HCT116 (cell line): ENCODE measurements around the gene NCF4. TPM values are rescaled to one million over a fixed set of nuclear protein-coding genes. Genes with fewer than 3 reads are reported as not detected.

Experiments used
- ATAC-seq: fragments of 200-7000 bp; cut with Tn5 transposase; 2 replicates; pipeline ENCODE4 v1.9.1; 2020; ENCODE audit warnings: mild to moderate bottlenecking, moderate library complexity
- BruUV-seq: library from RNA; stranded (reverse); fragments of 400-500 nt; replicated peaks from 2 replicates; lab custom pipeline; 2021; lab: Mats Ljungman, UMichigan
- CTCF ChIA-PET: fragments of 300-600 bp; sonication (Branson Sonifier 250); formaldehyde crosslinking; loops from one replicate; lab custom pipeline; 2021; ENCODE audit warnings: antibody characterized with exemption; lab: Charles Lee
- POLR2A ChIA-PET: fragments of 300-600, 350-600 bp; sonication (Branson Sonifier 250); formaldehyde crosslinking; loops from one replicate; lab custom pipeline; 2021; ENCODE audit warnings: antibody characterized with exemption; lab: Charles Lee
- RAD21 ChIA-PET, 2 experiments: fragments of 300-600 bp; sonication (Branson Sonifier 250); formaldehyde crosslinking; loops; one replicate each; lab custom pipeline; 2023; ENCODE audit warnings: low total read pairs in 2 of 2; ENCODE audit not compliant: uncharacterized antibody in 2 of 2, unreplicated experiment in 2 of 2, low non-redundant PET in 1 of 2; lab: Charles Lee
- DNase-seq: peaks from one replicate; pipeline ENCODE4 v3.0.0-alpha.2; 2010; ENCODE audit warnings: low read depth, low spot score
- H2AFZ ChIP-seq: fragments of 200-600 bp; shearing (Covaris generic), sonication (generic); 2 replicates; pipeline ENCODE4 v1.6.1; 2017; ENCODE audit warnings: low read depth, mixed run types, mixed read lengths, antibody characterized with exemption, low read length; ENCODE audit not compliant: poor library complexity, severe bottlenecking
- H3K27ac ChIP-seq: 2 replicates; pipeline ENCODE4 v1.5.1; 2012; ENCODE audit warnings: low read depth, low read length
- H3K27me3 ChIP-seq: fragments of 200-600 bp; sonication (generic); 2 replicates; pipeline ENCODE4 v1.6.1; 2016; ENCODE audit warnings: mixed run types, low read length, mixed read lengths; ENCODE audit not compliant: insufficient read depth
- H3K36me3 ChIP-seq, 2 experiments: fragments of 200-500 bp in 1 of 2; fragments of 200-600 bp in 1 of 2; sonication (Bioruptor generic) in 1 of 2; sonication (generic) in 1 of 2; 2 replicates each; pipeline versions ENCODE4 v1.5.1 to v1.6.1; 2014 to 2016; ENCODE audit warnings: low read length in 2 of 2, inconsistent platforms in 1 of 2, mixed read lengths in 1 of 2, mixed run types in 1 of 2; ENCODE audit not compliant: insufficient read depth in 2 of 2, control insufficient read depth in 1 of 2
- H3K4me1 ChIP-seq, 2 experiments: fragments of 200-600 bp in 1 of 2; sonication (generic) in 1 of 2; 2 replicates each; pipeline versions ENCODE4 v1.5.1 to v1.6.1; 2012 to 2017; ENCODE audit warnings: low read length in 2 of 2, inconsistent platforms in 1 of 2, mild to moderate bottlenecking in 1 of 2, mixed read lengths in 1 of 2, mixed run types in 1 of 2, moderate library complexity in 1 of 2; ENCODE audit not compliant: insufficient read depth in 2 of 2, control insufficient read depth in 1 of 2
- H3K4me2 ChIP-seq: fragments of 200-600 bp; sonication (generic); 2 replicates; pipeline ENCODE4 v1.6.1; 2017; ENCODE audit warnings: mixed run types, low read length, mixed read lengths
- H3K4me3 ChIP-seq, 2 experiments: fragments of 200-600 bp in 1 of 2; sonication (generic) in 1 of 2; replicated peaks in 1 of 2; 2 replicates each; pipeline ENCODE4 v1.5.1; 2011 to 2016; ENCODE audit warnings: low read length in 2 of 2, control low read depth in 1 of 2, low read depth in 1 of 2, mild to moderate bottlenecking in 1 of 2, mixed read lengths in 1 of 2, mixed run types in 1 of 2
- H3K79me2 ChIP-seq: fragments of 200-600 bp; sonication (generic); 2 replicates; pipeline ENCODE4 v1.6.1; 2017; ENCODE audit warnings: mild to moderate bottlenecking, mixed run types, low read length, moderate library complexity, mixed read lengths; ENCODE audit not compliant: insufficient read depth
- H3K9ac ChIP-seq: fragments of 200-600 bp; sonication (generic); 2 replicates; pipeline ENCODE4 v1.6.1; 2016; ENCODE audit warnings: low read length, mixed read lengths
- H3K9me2 ChIP-seq: fragments of 200-600 bp; sonication (generic), shearing (Covaris generic); 2 replicates; pipeline ENCODE4 v1.6.1; 2017; ENCODE audit warnings: mixed run types, mild to moderate bottlenecking, moderate library complexity; ENCODE audit not compliant: insufficient read depth
- H3K9me3 ChIP-seq, 2 experiments: fragments of 200-500 bp in 1 of 2; fragments of 200-600 bp in 1 of 2; sonication (Bioruptor generic) in 1 of 2; sonication (generic) in 1 of 2; 2 replicates each; pipeline ENCODE4 v1.6.1; 2014 to 2017; ENCODE audit warnings: low read length in 2 of 2, mixed read lengths in 2 of 2, inconsistent platforms in 1 of 2, low read depth in 1 of 2, mild to moderate bottlenecking in 1 of 2, mixed run types in 1 of 2, moderate library complexity in 1 of 2; ENCODE audit not compliant: control insufficient read depth in 1 of 2, insufficient read depth in 1 of 2
- H4K20me1 ChIP-seq: fragments of 200-600 bp; sonication (generic), shearing (Covaris generic); 2 replicates; pipeline ENCODE4 v1.6.1; 2017; ENCODE audit warnings: mixed run types, mild to moderate bottlenecking, moderate library complexity; ENCODE audit not compliant: insufficient read depth
- EGR1 ChIP-seq: IDR thresholded peaks from 2 replicates; pipeline ENCODE4 v1.6.1; 2012; ENCODE audit warnings: low read depth
- ELF1 ChIP-seq: IDR thresholded peaks from 2 replicates; pipeline ENCODE4 v1.6.1; 2012; ENCODE audit warnings: low read depth, borderline replicate concordance
- EZH2 ChIP-seq: fragments of 200-600 bp; sonication (generic); IDR thresholded peaks from 2 replicates; pipeline ENCODE4 v1.6.1; 2017; ENCODE audit warnings: antibody characterized with exemption, mixed run types
- EZH2phosphoT487 ChIP-seq: fragments of 200-600 bp; IDR thresholded peaks from 2 replicates; pipeline ENCODE4 v1.6.1; 2018; ENCODE audit warnings: antibody characterized with exemption, borderline replicate concordance
- FOSL1 ChIP-seq: IDR thresholded peaks from 2 replicates; pipeline ENCODE4 v1.6.1; 2012; ENCODE audit warnings: low read depth
- JUND ChIP-seq: IDR thresholded peaks from 2 replicates; pipeline ENCODE4 v1.6.1; 2012
- POLR2AphosphoS5 ChIP-seq: IDR thresholded peaks from 2 replicates; pipeline ENCODE4 v1.6.1; 2011; ENCODE audit warnings: mild to moderate bottlenecking, low read depth, low read length, moderate library complexity
- RAD21 ChIP-seq: IDR thresholded peaks from 2 replicates; pipeline ENCODE4 v1.6.1; 2012; ENCODE audit warnings: low read depth, mild to moderate bottlenecking
- SIN3A ChIP-seq: IDR thresholded peaks from 2 replicates; pipeline ENCODE4 v1.6.1; 2012; ENCODE audit warnings: low read depth
- SP1 ChIP-seq: IDR thresholded peaks from 2 replicates; pipeline ENCODE4 v1.6.1; 2012; ENCODE audit warnings: low read depth
- SRF ChIP-seq: IDR thresholded peaks from 2 replicates; pipeline ENCODE4 v1.6.1; 2012; ENCODE audit warnings: low read depth
- TCF7L2 ChIP-seq: IDR thresholded peaks from 2 replicates; pipeline ENCODE4 v1.7.0; 2011; ENCODE audit warnings: borderline replicate concordance, inconsistent platforms; ENCODE audit not compliant: insufficient read depth, insufficient read length; ENCODE audit errors: extremely low read depth
- YY1 ChIP-seq: IDR thresholded peaks from 2 replicates; pipeline ENCODE4 v1.6.1; 2011; ENCODE audit warnings: low read length, low read depth, moderate library complexity, mild to moderate bottlenecking; ENCODE audit not compliant: insufficient replicate concordance; ENCODE audit errors: extremely low read depth
- ZNF274 ChIP-seq: fragments of 200-500 bp; sonication (Bioruptor generic); IDR thresholded peaks from 2 replicates; pipeline ENCODE4 v1.6.1; 2014; ENCODE audit warnings: mild to moderate bottlenecking, low read depth, low read length, inconsistent platforms
- intact Hi-C: fragments of 100-400 bp; cut with micrococcal nuclease; formaldehyde crosslinking; loops from 2 replicates; pipeline ENCODE4 v1.10.0; 2022
- total RNA-seq: library from RNA; stranded (reverse); gene quantifications from one replicate; pipeline ENCODE4 v1.2.1, GENCODE V29; 2021; ENCODE audit not compliant: unreplicated experiment
- TF ChIP-seq, protein P1 (sequence below), 3 experiments: fragments of 200-600 bp in 1 of 3; sonication (generic) in 1 of 3; IDR thresholded peaks in 2 of 3; conservative IDR thresholded peaks in 1 of 3; 2 replicates each; pipeline ENCODE4 v1.5.1; 2012 to 2017; ENCODE audit warnings: low read depth in 2 of 3, low read length in 2 of 3, antibody characterized with exemption in 1 of 3, borderline replicate concordance in 1 of 3, control low read depth in 1 of 3, mild to moderate bottlenecking in 1 of 3, mixed read lengths in 1 of 3, mixed run types in 1 of 3, moderate library complexity in 1 of 3; ENCODE audit not compliant: insufficient read depth in 1 of 3
- TF ChIP-seq, protein P2 (sequence below): IDR thresholded peaks from 2 replicates; pipeline ENCODE4 v1.6.1; 2011; ENCODE audit warnings: mild to moderate bottlenecking, low read length, moderate library complexity; ENCODE audit not compliant: insufficient replicate concordance; ENCODE audit errors: extremely low read depth
- TF ChIP-seq, protein P3 (sequence below): IDR thresholded peaks from 2 replicates; pipeline ENCODE4 v1.6.1; 2012
- TF ChIP-seq, protein P4 (sequence below): IDR thresholded peaks from 2 replicates; pipeline ENCODE4 v1.6.1; 2012; ENCODE audit warnings: low read depth

NCF4 gene
- total RNA-seq, 1 experiment from 2014 or later, result 0.37 TPM

DNA sequence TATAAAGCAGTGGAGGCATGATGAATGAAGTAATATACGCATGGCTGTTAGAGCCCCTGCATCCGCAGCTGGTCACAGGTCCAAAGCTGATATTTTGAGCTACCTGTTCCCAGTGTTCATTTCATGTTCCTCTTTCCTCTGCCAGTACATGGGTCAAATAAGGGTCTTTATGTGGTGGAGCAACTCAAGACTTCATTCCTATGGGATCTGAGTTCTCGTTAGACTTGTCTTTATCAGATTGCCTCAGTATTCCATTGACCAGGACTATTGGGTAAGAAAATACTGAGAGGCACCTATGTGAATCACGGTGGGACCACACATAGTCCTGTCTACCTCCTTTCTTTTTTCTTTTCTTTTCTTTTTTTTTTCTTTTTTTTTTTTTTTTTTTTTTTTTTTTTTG is 25.2 kb downstream of the NCF4 start:
- peaks cover 5% of the 10 kb centered on the region; the same call in 1 of the 2 replicates for H3K27me3 ChIP-seq
- BruUV-seq, result no TSS peak
- no peaks in the 10 kb centered on the region for H3K4me1 ChIP-seq
- CTCF ChIA-PET, result interaction anchor here (0.7 kb wide), 1 partner anchor 31 kb away, joined by 5 read pairs; no protein-coding TSS in a partner anchor
- no peak for ATAC-seq
- H3K36me3 ChIP-seq, result no peaks in the 10 kb centered on the region
- TF ChIP-seq EZH2phosphoT487, result no peak
- TF ChIP-seq, protein P1, sequence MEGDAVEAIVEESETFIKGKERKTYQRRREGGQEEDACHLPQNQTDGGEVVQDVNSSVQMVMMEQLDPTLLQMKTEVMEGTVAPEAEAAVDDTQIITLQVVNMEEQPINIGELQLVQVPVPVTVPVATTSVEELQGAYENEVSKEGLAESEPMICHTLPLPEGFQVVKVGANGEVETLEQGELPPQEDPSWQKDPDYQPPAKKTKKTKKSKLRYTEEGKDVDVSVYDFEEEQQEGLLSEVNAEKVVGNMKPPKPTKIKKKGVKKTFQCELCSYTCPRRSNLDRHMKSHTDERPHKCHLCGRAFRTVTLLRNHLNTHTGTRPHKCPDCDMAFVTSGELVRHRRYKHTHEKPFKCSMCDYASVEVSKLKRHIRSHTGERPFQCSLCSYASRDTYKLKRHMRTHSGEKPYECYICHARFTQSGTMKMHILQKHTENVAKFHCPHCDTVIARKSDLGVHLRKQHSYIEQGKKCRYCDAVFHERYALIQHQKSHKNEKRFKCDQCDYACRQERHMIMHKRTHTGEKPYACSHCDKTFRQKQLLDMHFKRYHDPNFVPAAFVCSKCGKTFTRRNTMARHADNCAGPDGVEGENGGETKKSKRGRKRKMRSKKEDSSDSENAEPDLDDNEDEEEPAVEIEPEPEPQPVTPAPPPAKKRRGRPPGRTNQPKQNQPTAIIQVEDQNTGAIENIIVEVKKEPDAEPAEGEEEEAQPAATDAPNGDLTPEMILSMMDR (IDR thresholded peaks at IDR 0.05 in 2 of 3, conservative IDR thresholded peaks at IDR 0.05 in 1 of 3; ENCODE audit: borderline replicate concordance in 1 of 3, insufficient read depth in 1 of 3, low read depth in 2 of 3, low read length in 2 of 3), result no peak
- no peak for TF ChIP-seq ELF1
- no peak for TF ChIP-seq POLR2AphosphoS5
- no peak for TF ChIP-seq SRF
- TF ChIP-seq EGR1, result no peak
- TF ChIP-seq, protein P2, sequence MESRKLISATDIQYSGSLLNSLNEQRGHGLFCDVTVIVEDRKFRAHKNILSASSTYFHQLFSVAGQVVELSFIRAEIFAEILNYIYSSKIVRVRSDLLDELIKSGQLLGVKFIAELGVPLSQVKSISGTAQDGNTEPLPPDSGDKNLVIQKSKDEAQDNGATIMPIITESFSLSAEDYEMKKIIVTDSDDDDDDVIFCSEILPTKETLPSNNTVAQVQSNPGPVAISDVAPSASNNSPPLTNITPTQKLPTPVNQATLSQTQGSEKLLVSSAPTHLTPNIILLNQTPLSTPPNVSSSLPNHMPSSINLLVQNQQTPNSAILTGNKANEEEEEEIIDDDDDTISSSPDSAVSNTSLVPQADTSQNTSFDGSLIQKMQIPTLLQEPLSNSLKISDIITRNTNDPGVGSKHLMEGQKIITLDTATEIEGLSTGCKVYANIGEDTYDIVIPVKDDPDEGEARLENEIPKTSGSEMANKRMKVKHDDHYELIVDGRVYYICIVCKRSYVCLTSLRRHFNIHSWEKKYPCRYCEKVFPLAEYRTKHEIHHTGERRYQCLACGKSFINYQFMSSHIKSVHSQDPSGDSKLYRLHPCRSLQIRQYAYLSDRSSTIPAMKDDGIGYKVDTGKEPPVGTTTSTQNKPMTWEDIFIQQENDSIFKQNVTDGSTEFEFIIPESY, result no peak
- TF ChIP-seq SIN3A, result no peak
- no peak for TF ChIP-seq TCF7L2
- no peak for TF ChIP-seq FOSL1
- TF ChIP-seq RAD21, result no peak
- TF ChIP-seq ZNF274, result no peak
- TF ChIP-seq, protein P3, sequence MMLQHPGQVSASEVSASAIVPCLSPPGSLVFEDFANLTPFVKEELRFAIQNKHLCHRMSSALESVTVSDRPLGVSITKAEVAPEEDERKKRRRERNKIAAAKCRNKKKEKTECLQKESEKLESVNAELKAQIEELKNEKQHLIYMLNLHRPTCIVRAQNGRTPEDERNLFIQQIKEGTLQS, result no peak
- no peak for TF ChIP-seq JUND
- no peak for TF ChIP-seq YY1
- no peak for TF ChIP-seq EZH2
- TF ChIP-seq SP1, result no peak
- TF ChIP-seq, protein P4, sequence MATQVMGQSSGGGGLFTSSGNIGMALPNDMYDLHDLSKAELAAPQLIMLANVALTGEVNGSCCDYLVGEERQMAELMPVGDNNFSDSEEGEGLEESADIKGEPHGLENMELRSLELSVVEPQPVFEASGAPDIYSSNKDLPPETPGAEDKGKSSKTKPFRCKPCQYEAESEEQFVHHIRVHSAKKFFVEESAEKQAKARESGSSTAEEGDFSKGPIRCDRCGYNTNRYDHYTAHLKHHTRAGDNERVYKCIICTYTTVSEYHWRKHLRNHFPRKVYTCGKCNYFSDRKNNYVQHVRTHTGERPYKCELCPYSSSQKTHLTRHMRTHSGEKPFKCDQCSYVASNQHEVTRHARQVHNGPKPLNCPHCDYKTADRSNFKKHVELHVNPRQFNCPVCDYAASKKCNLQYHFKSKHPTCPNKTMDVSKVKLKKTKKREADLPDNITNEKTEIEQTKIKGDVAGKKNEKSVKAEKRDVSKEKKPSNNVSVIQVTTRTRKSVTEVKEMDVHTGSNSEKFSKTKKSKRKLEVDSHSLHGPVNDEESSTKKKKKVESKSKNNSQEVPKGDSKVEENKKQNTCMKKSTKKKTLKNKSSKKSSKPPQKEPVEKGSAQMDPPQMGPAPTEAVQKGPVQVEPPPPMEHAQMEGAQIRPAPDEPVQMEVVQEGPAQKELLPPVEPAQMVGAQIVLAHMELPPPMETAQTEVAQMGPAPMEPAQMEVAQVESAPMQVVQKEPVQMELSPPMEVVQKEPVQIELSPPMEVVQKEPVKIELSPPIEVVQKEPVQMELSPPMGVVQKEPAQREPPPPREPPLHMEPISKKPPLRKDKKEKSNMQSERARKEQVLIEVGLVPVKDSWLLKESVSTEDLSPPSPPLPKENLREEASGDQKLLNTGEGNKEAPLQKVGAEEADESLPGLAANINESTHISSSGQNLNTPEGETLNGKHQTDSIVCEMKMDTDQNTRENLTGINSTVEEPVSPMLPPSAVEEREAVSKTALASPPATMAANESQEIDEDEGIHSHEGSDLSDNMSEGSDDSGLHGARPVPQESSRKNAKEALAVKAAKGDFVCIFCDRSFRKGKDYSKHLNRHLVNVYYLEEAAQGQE, result no peak
- TF ChIP-seq, all 23 proteins: peak for 0
- RAD21 ChIA-PET, result no interaction called here
- H3K4me2 ChIP-seq, result no peak overlapping the region
- POLR2A ChIA-PET, result no interaction called here
- H3K9me2 ChIP-seq, result no peaks in the 10 kb centered on the region
- no peaks in the 10 kb centered on the region for H4K20me1 ChIP-seq
- H3K27ac ChIP-seq, result no peak overlapping the region
- no peak overlapping the region for H2AFZ ChIP-seq
- no peak overlapping the region for H3K4me3 ChIP-seq
- intact Hi-C loops, result no loop called here
- no peaks in the 10 kb centered on the region for H3K9me3 ChIP-seq
- no peak overlapping the region for H3K9ac ChIP-seq
- DNase-seq, result no peak
- no peaks in the 10 kb centered on the region for H3K79me2 ChIP-seq
